Right ventricle myocardium superior (tissue), 1 donor: ENCODE data around the gene KCND3. TPM values are rescaled to one million over a fixed set of nuclear protein-coding genes. Genes with fewer than 3 reads are reported as not detected.

Experiments
- ATAC-seq: fragments of 200-7000 bp; cut with Tn5 transposase; one replicate; pipeline ENCODE4 v1.9.1; 2020; ENCODE audit warnings: mild to moderate bottlenecking; ENCODE audit not compliant: poor library complexity
- DNase-seq: peaks from one replicate; pipeline ENCODE4 v3.0.0-alpha.2; 2020
- intact Hi-C: fragments of 100-400 bp; cut with DNase I; formaldehyde crosslinking; loops from one replicate; pipeline ENCODE4 v1.11.2; 2022
- total RNA-seq: library from RNA; stranded (reverse); fragmentation: NEBNext Ultra II Directional; extraction: Animal tissue kit (Norgen Biotek cat#: 25700); gene quantifications from one replicate; pipeline ENCODE4 v1.2.1, GENCODE V29; 2021
- donor health status: DM: no; HTN: yes; CAD: no; lungs with severe emphysema.

The KCND3 gene
- total RNA-seq, 1 donor from 2014 or later: 19.7 TPM

GRCh38 chr1:111937147-111937725 is 52.2 kb downstream of the KCND3 start:
- intact Hi-C loops: no loop called here
- no peak for DNase-seq
- no peak for ATAC-seq

GRCh38 chr1:111934106-111934852 is 55.2 kb downstream of the KCND3 start:
- intact Hi-C loops: no loop called here
- ATAC-seq (no peak), DNase-seq (no peak)

GRCh38 chr1:111930356-111930755 is 59.1 kb downstream of the KCND3 start:
- intact Hi-C loops: no loop called here
- no peak for DNase-seq
- ATAC-seq: no peak

- no peak for ATAC-seq
- no peak for DNase-seq
- intact Hi-C loops: no loop called here
Measured at GRCh38 chr1:111928531-111928930, 60.9 kb downstream of the KCND3 start.

- DNase-seq: no peak
- no peak for ATAC-seq
- intact Hi-C loops: no loop called here
Measured at GRCh38 chr1:111927652-111928051, 61.8 kb downstream of the KCND3 start.

GRCh38 chr1:111924786-111925185 is 64.7 kb downstream of the KCND3 start:
- intact Hi-C loops: no loop called here
- ATAC-seq (no peak), DNase-seq (no peak)

- ATAC-seq (no peak), DNase-seq (no peak)
- intact Hi-C loops: no loop called here
Measured at GRCh38 chr1:111923766-111924165, 65.7 kb downstream of the KCND3 start.

GRCh38 chr1:111921948-111922347 is 67.5 kb downstream of the KCND3 start:
- intact Hi-C loops: no loop called here
- DNase-seq: no peak

GRCh38 chr1:111920221-111921024 is 69.0 kb downstream of the KCND3 start:
- peak; percentile 89 for ATAC-seq
- intact Hi-C loops: no loop called here
- no peak for DNase-seq

More at GRCh38 chr1:111921948-111922347, 67.5 kb downstream of the KCND3 start:
- no peak for ATAC-seq

GRCh38 chr1:111911776-111912515 is 77.5 kb downstream of the KCND3 start:
- ATAC-seq (no peak), DNase-seq (no peak)
- intact Hi-C loops: no loop called here

- intact Hi-C loops: no loop called here
- no peak for ATAC-seq
- DNase-seq: no peak
Measured at GRCh38 chr1:111911061-111911460, 78.4 kb downstream of the KCND3 start.

- no peak for DNase-seq
- intact Hi-C loops: no loop called here
- no peak for ATAC-seq
Measured at GRCh38 chr1:111909030-111909429, 80.4 kb downstream of the KCND3 start.

GRCh38 chr1:111908011-111908621 is 81.4 kb downstream of the KCND3 start:
- intact Hi-C loops: no loop called here
- no peak for ATAC-seq
- no peak for DNase-seq

GRCh38 chr1:111907321-111907720 is 82.1 kb downstream of the KCND3 start:
- ATAC-seq (no peak), DNase-seq (no peak)
- intact Hi-C loops: no loop called here

- DNase-seq: no peak
- intact Hi-C loops: no loop called here
- no peak for ATAC-seq
Measured at GRCh38 chr1:111906816-111907215, 82.7 kb downstream of the KCND3 start.

GRCh38 chr1:111906111-111906510 is 83.4 kb downstream of the KCND3 start:
- intact Hi-C loops: no loop called here
- ATAC-seq: no peak
- DNase-seq: no peak

- intact Hi-C loops: no loop called here
- ATAC-seq (peak; percentile 90), DNase-seq (no peak)
Measured at GRCh38 chr1:111904478-111905218, 84.8 kb downstream of the KCND3 start.

GRCh38 chr1:111903871-111904449 is 85.5 kb downstream of the KCND3 start:
- intact Hi-C loops: no loop called here
- no peak for DNase-seq
- no peak for ATAC-seq
